ENCODE results near the gene LIN37.

- TF ChIP-seq, protein P1, sequence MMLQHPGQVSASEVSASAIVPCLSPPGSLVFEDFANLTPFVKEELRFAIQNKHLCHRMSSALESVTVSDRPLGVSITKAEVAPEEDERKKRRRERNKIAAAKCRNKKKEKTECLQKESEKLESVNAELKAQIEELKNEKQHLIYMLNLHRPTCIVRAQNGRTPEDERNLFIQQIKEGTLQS (IDR thresholded peaks at IDR 0.05), result no peak
- TF ChIP-seq, protein P2, sequence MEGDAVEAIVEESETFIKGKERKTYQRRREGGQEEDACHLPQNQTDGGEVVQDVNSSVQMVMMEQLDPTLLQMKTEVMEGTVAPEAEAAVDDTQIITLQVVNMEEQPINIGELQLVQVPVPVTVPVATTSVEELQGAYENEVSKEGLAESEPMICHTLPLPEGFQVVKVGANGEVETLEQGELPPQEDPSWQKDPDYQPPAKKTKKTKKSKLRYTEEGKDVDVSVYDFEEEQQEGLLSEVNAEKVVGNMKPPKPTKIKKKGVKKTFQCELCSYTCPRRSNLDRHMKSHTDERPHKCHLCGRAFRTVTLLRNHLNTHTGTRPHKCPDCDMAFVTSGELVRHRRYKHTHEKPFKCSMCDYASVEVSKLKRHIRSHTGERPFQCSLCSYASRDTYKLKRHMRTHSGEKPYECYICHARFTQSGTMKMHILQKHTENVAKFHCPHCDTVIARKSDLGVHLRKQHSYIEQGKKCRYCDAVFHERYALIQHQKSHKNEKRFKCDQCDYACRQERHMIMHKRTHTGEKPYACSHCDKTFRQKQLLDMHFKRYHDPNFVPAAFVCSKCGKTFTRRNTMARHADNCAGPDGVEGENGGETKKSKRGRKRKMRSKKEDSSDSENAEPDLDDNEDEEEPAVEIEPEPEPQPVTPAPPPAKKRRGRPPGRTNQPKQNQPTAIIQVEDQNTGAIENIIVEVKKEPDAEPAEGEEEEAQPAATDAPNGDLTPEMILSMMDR (IDR thresholded peaks at IDR 0.05; ENCODE audit: low read depth, low read length, missing input control), result no peak
- TF ChIP-seq YY1 (IDR thresholded peaks at IDR 0.05) (no peak), GABPA (IDR thresholded peaks at IDR 0.05 in 1 of 2, conservative IDR thresholded peaks at IDR 0.05 in 1 of 2) (no peak), RAD21 (IDR thresholded peaks at IDR 0.05) (no peak)
These were observed 33.3 kb downstream of the LIN37 start for GRCh38 chr19:35781650-35782049.

Data from liver (tissue), 3 donors.